Activated CD4-positive, alpha-beta T cell treated with anti-CD3 and anti-CD28 coated beads, Interleukin-2, amount 10 ng/mL, durations not matched to agents 24 days and 14 days (primary cell): ENCODE results near the gene ZNF620. TPM values are rescaled to one million over a fixed set of nuclear protein-coding genes. Genes with fewer than 3 reads are reported as not detected.

ENCODE experiments used
- DNase-seq: peaks from one replicate; pipeline ENCODE4 v3.0.0; 2022
- H3K27ac Mint-ChIP-seq: one replicate; pipeline ENCODE4 v1.8.0; 2022; ENCODE audit warnings: mild to moderate bottlenecking, mixed read lengths
- H3K27me3 Mint-ChIP-seq: one replicate; pipeline ENCODE4 v1.8.0; 2022; ENCODE audit warnings: mixed read lengths
- H3K36me3 Mint-ChIP-seq: one replicate; pipeline ENCODE4 v1.8.0; 2022; ENCODE audit warnings: low read depth, mild to moderate bottlenecking, mixed read lengths
- H3K4me1 Mint-ChIP-seq: one replicate; pipeline ENCODE4 v1.8.0; 2021; ENCODE audit warnings: mixed read lengths
- H3K4me3 Mint-ChIP-seq: one replicate; pipeline ENCODE4 v1.8.0; 2022; ENCODE audit warnings: mild to moderate bottlenecking, moderate library complexity, mixed read lengths
- H3K9me3 Mint-ChIP-seq: one replicate; pipeline ENCODE4 v1.8.0; 2021; ENCODE audit warnings: mixed read lengths
- intact Hi-C: fragments of 100-400 bp; cut with micrococcal nuclease; formaldehyde crosslinking; loops from one replicate; pipeline ENCODE4 v1.15.1; 2023
- total RNA-seq: library from RNA; stranded (reverse); gene quantifications from 2 replicates; pipeline ENCODE4 v1.2.3, GENCODE V29; 2022

The ZNF620 gene
- total RNA-seq, 1 donor from 2014 or later, result 5.6 TPM

- Mint-ChIP-seq H3K4me3 (peak within 1 kb of the TSS; percentile 89), H3K9me3 (no peaks in the 10 kb centered on the region), H3K36me3 (peaks cover 25% of the 10 kb centered on the region), H3K27ac (peak within 1 kb of the TSS; percentile 83), H3K27me3 (peaks cover 5% of the 10 kb centered on the region), H3K4me1 (peaks cover 20% of the 10 kb centered on the region)
- DNase-seq, result peak; percentile 89
- intact Hi-C loops, result loop anchor here (1.0 to 2.0 kb wide), 3 partner anchors 23 to 48 kb away; partner anchors contain the start of genes ZNF620 and ZNF621
Measured at GRCh38 chr3:40476478-40477470, 29.1 kb upstream of the ZNF620 start, which contains the start of gene ZNF619. Gene ZNF619, plus strand, starts transcription at chr3:40477122. Its CDS starts 858 bp downstream, at chr3:40477980.

- Mint-ChIP-seq H3K9me3 (no peaks in the 10 kb centered on the region), H3K4me1 (peaks cover 27% of the 10 kb centered on the region), H3K36me3 (peaks cover 30% of the 10 kb centered on the region), H3K4me3 (peak overlapping the region; percentile 89), H3K27me3 (peaks cover 5% of the 10 kb centered on the region), H3K27ac (peak overlapping the region; percentile 83)
- no peak for DNase-seq
- intact Hi-C loops, result loop anchor here (1.0 to 2.0 kb wide), 3 partner anchors 24 to 47 kb away; partner anchors contain the start of genes ZNF620 and ZNF621
Measured at GRCh38 chr3:40477666-40478065, 28.2 kb upstream of the ZNF620 start.

- Mint-ChIP-seq H3K27me3 (no peaks in the 10 kb centered on the region), H3K9me3 (peaks cover 25% of the 10 kb centered on the region), H3K27ac (no peak overlapping the region), H3K4me1 (peaks cover 6% of the 10 kb centered on the region), H3K36me3 (peaks cover 64% of the 10 kb centered on the region), H3K4me3 (no peak overlapping the region)
- DNase-seq, result no peak
- intact Hi-C loops, result no loop called here
Measured at GRCh38 chr3:40487172-40487571, 18.7 kb upstream of the ZNF620 start.

- peaks cover 40% of the 10 kb centered on the region for H3K36me3 Mint-ChIP-seq
- no peak for DNase-seq
- H3K9me3 Mint-ChIP-seq, result peaks cover 24% of the 10 kb centered on the region
- no peaks in the 10 kb centered on the region for H3K27me3 Mint-ChIP-seq
- H3K4me1 Mint-ChIP-seq, result no peaks in the 10 kb centered on the region
- intact Hi-C loops, result no loop called here
- no peak overlapping the region for H3K27ac Mint-ChIP-seq
- H3K4me3 Mint-ChIP-seq, result no peak overlapping the region
Measured at GRCh38 chr3:40490916-40491315, 14.9 kb upstream of the ZNF620 start.

- Mint-ChIP-seq H3K4me3 (no peak overlapping the region), H3K27me3 (no peaks in the 10 kb centered on the region), H3K4me1 (no peaks in the 10 kb centered on the region), H3K27ac (no peak overlapping the region), H3K9me3 (peaks cover 5% of the 10 kb centered on the region), H3K36me3 (peaks cover 10% of the 10 kb centered on the region)
- intact Hi-C loops, result no loop called here
- no peak for DNase-seq
Measured at GRCh38 chr3:40494698-40495097, 11.1 kb upstream of the ZNF620 start.

- no peak overlapping the region for H3K27ac Mint-ChIP-seq
- no peaks in the 10 kb centered on the region for H3K9me3 Mint-ChIP-seq
- no peaks in the 10 kb centered on the region for H3K4me1 Mint-ChIP-seq
- H3K27me3 Mint-ChIP-seq, result peaks cover 2% of the 10 kb centered on the region
- DNase-seq, result no peak
- no peak overlapping the region for H3K4me3 Mint-ChIP-seq
- no peaks in the 10 kb centered on the region for H3K36me3 Mint-ChIP-seq
- intact Hi-C loops, result no loop called here
Measured at GRCh38 chr3:40497288-40497687, 8.6 kb upstream of the ZNF620 start.

- Mint-ChIP-seq H3K27ac (no peak overlapping the region), H3K27me3 (peaks cover 3% of the 10 kb centered on the region), H3K36me3 (peaks cover 2% of the 10 kb centered on the region), H3K9me3 (no peaks in the 10 kb centered on the region), H3K4me1 (peaks cover 5% of the 10 kb centered on the region), H3K4me3 (no peak overlapping the region)
- no peak for DNase-seq
- intact Hi-C loops, result no loop called here
Measured at GRCh38 chr3:40499952-40500351, 5.9 kb upstream of the ZNF620 start.

GRCh38 chr3:40502034-40502433, 3.8 kb upstream of the ZNF620 start:
- H3K27me3 Mint-ChIP-seq, result peaks cover 3% of the 10 kb centered on the region
- no peak overlapping the region for H3K4me3 Mint-ChIP-seq
- H3K4me1 Mint-ChIP-seq, result peaks cover 15% of the 10 kb centered on the region
- peaks cover 2% of the 10 kb centered on the region for H3K36me3 Mint-ChIP-seq
- H3K27ac Mint-ChIP-seq, result no peak overlapping the region
- intact Hi-C loops, result no loop called here
- H3K9me3 Mint-ChIP-seq, result no peaks in the 10 kb centered on the region
- no peak for DNase-seq

GRCh38 chr3:40504636-40505430, 1.0 kb upstream of the ZNF620 start:
- Mint-ChIP-seq H3K27ac (peak overlapping the region; percentile 67), H3K4me1 (peaks cover 17% of the 10 kb centered on the region), H3K36me3 (peaks cover 11% of the 10 kb centered on the region), H3K4me3 (peak overlapping the region; percentile 94), H3K9me3 (no peaks in the 10 kb centered on the region), H3K27me3 (peaks cover 3% of the 10 kb centered on the region)
- no peak for DNase-seq
- intact Hi-C loops, result loop anchor here (2.0 kb wide), 1 partner anchor 20 kb away; the partner anchor contains the start of gene ZNF621

GRCh38 chr3:40511031-40511718, 5.3 kb downstream of the ZNF620 start:
- Mint-ChIP-seq H3K4me1 (peaks cover 7% of the 10 kb centered on the region), H3K36me3 (peaks cover 36% of the 10 kb centered on the region), H3K4me3 (no peak overlapping the region), H3K9me3 (no peaks in the 10 kb centered on the region), H3K27ac (no peak overlapping the region), H3K27me3 (no peaks in the 10 kb centered on the region)
- intact Hi-C loops, result no loop called here
- DNase-seq, result no peak

GRCh38 chr3:40516201-40516600, 10.4 kb downstream of the ZNF620 start:
- no peak for DNase-seq

GRCh38 chr3:40518067-40518466, 12.2 kb downstream of the ZNF620 start:
- intact Hi-C loops, result no loop called here
- H3K27ac Mint-ChIP-seq, result no peak overlapping the region
- no peaks in the 10 kb centered on the region for H3K27me3 Mint-ChIP-seq
- DNase-seq, result no peak
- H3K36me3 Mint-ChIP-seq, result peaks cover 25% of the 10 kb centered on the region
- H3K4me1 Mint-ChIP-seq, result no peaks in the 10 kb centered on the region
- H3K9me3 Mint-ChIP-seq, result no peaks in the 10 kb centered on the region
- no peak overlapping the region for H3K4me3 Mint-ChIP-seq

More at GRCh38 chr3:40516201-40516600, 10.4 kb downstream of the ZNF620 start:
- Mint-ChIP-seq H3K4me3 (no peak overlapping the region), H3K27ac (no peak overlapping the region), H3K9me3 (no peaks in the 10 kb centered on the region), H3K4me1 (no peaks in the 10 kb centered on the region), H3K36me3 (peaks cover 25% of the 10 kb centered on the region), H3K27me3 (no peaks in the 10 kb centered on the region)
- intact Hi-C loops, result no loop called here

GRCh38 chr3:40518848-40519247, 13.0 kb downstream of the ZNF620 start:
- H3K27me3 Mint-ChIP-seq, result no peaks in the 10 kb centered on the region
- peaks cover 24% of the 10 kb centered on the region for H3K36me3 Mint-ChIP-seq
- H3K4me1 Mint-ChIP-seq, result peaks cover 2% of the 10 kb centered on the region
- intact Hi-C loops, result no loop called here
- H3K27ac Mint-ChIP-seq, result no peak overlapping the region
- no peak overlapping the region for H3K4me3 Mint-ChIP-seq
- no peak for DNase-seq
- no peaks in the 10 kb centered on the region for H3K9me3 Mint-ChIP-seq
